ENCODE results near the gene UBE4B. TPM values are rescaled to one million over a fixed set of nuclear protein-coding genes. Genes with fewer than 3 reads are reported as not detected.
A peak's percentile ranks its signal among the peaks of the same experiment; 100 is the strongest.
"Not testable (repeated sequence)": the region's sequence is repeated elsewhere in the genome, so short reads cannot be mapped to it uniquely, and the experiment has no call there.

The UBE4B gene
- total RNA-seq, 1 donor from 2014 or later: 17.3 TPM

DNA sequence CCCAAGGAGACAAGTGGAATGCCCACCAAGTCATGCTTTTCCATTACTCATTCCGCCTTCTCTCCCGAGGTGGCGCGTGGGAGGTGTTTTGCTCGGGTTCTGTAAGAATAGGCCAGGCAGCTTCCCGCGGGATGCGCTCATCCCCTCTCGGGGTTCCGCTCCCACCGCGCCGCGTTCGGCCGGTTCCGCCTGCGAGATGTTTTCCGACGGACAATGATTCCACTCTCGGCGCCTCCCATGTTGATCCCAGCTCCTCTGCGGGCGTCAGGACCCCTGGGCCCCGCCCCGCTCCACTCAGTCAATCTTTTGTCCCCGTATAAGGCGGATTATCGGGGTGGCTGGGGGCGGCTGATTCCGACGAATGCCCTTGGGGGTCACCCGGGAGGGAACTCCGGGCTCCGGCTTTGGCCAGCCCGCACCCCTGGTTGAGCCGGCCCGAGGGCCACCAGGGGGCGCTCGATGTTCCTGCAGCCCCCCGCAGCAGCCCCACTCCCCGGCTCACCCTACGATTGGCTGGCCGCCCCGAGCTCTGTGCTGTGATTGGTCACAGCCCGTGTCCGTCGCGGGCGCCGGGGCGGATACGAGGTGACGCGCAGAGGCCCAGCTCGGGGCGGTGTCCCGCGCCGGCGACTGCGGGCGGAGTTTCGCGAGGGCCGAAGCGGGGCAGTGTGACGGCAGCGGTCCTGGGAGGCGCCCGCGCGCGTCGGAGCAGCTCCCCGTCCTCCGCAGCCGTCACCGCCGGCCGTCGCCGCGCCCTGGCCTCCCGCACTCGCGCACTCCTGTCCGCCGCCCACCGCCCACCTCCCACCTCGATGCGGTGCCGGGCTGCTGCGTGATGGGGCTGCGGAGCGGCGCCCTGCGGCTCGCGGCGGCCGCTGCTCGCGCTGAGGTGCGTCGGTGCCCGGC lies 177.4 kb downstream of the UBE4B start, which contains the start of gene KIF1B:
Gene KIF1B (plus strand): TSS at position 666 of the 906 bp plus-strand sequence. CDS start 21,759 bp downstream, outside the sequence.
- DNase-seq (ENCODE audit: low read depth, low spot score): peak; percentile 90

DNA sequence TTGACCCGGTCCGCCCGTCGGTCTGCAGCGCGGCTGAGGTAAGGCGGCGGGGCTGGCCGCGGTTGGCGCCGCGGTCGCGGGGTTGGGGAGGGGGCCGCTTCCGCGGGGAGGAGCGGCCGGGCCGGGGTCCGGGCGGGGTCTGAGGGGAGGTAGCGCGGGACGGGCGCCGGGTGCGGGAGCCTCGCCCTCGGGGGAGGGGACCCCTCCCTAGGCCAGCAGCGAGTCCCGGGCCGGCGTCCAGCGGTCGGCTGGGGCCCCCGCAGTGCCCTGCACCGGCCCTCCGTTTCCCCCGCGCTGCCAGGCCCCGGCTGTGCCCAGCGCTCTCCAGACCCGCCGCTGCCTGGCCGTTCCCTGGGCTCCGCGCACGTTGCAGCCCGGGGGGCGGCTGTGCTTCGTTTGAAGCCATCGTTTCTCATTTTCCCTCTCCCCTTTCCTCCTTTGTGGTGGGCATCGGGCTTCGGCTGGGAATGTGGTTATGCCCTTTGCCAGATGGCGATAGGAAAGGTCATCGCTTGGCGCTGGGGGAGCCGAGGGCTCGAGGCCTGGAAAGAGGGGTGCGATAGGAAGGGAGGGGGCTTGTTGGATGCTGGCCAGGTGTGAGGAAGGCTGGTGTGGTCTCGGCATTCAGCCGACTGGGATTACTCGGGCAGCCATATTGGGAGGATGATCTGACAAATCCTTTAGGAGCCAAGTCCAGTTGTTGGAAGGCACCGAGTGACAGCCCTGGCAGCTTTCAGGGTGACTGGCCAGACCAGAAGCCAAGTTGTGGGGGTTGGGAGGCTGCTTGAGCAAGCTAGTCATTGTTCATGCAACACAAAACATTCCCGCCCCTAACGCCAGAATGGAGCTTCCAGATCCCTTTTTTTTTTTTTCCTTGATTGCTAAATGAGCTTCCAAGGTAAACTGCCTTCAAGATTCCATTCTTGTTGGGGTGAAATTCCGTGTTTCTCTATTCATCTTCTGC lies 178.4 kb downstream of the UBE4B start:
- DNase-seq (ENCODE audit: low read depth, low spot score): peak; percentile 84

DNA sequence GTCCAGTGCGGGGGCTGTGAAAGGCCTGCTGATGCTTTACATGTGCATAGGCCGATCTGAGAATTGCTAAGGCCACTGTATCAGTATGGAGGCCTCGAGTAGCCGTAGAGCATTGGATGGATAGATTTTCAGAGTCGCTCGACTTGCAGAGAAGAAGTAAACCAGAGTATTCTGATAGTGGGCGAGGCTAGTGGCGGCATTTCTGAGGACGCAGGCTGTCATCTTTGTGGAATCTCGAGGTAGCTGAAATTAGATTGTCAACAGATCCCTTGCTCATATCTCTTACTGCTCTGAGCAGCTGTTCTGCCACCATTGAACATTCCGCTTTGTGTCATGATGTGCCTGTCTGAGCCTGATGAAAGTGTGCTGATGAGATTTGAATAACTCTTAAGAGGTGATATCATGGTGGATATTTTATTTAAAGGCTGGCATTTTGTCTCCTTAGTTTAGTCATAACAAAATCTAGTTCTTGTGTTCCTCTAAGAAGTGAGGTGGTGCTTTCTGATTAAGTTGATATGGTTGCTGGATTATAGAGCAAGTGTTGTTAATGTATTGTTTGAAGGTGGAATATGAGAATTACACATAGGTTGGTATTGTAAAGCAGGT lies 179.2 kb downstream of the UBE4B start:
- DNase-seq (ENCODE audit: low read depth, low spot score): no peak

DNA sequence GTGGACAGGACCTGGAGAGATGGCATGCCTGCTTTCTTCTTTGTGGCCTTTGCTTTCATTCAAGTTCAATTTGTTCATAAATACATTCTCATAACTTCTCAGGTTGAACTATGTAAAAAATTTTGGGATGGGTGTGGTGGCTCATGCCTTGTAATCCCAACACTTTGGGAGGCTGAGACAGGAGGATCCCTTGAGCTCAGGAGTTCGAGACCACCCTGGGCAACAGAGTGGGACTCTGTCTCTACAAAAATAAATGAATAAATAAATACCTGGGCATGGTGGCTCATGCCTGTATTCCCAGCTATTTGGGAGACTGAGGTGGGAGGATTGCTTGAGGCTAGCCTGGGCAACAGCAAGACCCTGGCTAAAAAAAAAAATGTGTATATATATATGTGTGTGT lies 179.7 kb downstream of the UBE4B start:
- DNase-seq (ENCODE audit: low read depth, low spot score): no peak

DNA sequence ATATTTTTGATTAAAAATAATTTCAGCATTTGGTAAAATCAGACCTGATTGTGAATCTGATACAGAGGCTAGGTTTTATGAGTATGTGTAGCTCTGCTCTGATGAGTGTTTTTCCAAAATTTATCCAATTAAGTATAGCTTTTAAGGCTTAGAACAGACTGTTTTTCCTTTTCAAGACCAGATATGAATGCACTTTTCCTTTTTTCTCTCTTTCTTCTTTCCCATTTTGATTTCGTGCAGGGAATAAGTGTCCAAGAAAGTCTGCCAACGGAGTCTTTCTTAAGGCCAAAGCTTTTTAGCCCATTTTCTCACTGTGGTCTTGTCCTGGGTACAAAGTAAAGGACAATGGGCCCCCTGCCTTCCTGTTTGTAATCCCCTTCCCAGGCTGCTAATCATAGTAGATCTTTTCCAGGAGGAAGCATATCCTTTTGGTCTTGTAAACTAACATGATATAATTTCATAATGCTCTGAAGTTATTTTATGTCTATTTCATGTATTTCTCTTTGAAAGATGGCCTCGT lies 180.5 kb downstream of the UBE4B start:
- DNase-seq (ENCODE audit: low read depth, low spot score): no peak

DNA sequence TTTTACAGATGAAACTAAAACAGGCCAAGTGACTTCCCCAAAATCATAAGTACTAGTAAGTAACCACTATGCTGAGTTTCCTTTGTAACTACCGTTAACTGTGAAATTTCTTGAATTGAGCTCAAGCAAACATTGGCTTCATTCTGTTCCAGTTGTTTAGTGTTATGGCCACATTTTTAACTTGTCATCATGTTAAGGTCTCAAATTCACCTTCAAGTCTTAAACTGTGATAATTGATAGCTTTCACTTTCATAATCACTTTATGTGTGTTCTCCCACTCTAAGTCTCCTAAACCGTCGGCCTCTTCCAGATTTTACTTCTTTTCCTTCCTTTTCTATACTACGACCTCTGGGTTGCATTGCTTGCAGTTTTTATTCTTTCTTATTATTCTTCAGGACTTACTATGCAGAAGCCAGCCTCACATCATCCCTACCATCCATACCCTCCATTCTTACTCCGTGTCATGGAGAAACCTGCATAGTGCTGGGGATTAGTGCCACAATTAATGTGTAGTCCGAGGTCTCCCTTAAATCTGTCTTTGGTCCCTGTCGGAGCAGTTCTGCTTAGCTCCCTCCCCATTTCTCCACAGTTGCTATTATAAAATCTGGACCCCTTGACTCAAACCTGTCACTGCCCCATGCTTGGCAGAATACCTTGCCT lies 183.5 kb downstream of the UBE4B start:
- DNase-seq (ENCODE audit: low read depth, low spot score): no peak

DNA sequence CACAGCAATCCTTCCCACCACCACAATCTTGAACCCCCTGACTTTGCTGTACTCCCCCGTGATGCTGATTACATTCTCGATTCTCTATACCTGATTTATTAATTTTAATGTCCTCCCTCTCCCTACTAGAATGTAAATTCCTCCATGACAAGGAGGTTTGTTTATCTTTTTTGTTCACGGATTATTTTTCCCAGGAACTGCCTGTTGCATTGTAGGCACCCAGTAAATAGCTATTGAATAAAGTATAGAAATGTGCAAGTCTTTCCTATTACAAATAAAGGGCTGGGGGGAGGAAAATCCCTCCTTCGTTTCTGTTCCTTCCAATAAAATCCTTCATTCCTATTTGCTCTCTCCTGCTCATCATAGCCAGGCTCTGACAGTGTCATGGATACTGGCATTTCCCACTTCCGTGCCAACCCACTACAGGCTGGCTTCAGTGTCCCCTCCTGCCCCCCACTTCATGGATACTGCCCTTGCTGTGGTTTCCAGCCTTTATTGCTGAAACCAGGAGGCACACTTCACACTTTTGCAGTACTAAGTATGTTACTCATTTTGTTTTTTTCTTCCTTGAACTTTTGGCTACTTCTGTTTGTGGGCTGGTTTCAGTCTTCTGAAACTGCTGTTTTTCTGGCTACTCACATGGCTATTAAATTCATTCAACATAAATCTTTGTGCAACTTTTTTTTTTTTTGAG lies 185.1 kb downstream of the UBE4B start:
- no peak for DNase-seq (ENCODE audit: low read depth, low spot score)

DNA sequence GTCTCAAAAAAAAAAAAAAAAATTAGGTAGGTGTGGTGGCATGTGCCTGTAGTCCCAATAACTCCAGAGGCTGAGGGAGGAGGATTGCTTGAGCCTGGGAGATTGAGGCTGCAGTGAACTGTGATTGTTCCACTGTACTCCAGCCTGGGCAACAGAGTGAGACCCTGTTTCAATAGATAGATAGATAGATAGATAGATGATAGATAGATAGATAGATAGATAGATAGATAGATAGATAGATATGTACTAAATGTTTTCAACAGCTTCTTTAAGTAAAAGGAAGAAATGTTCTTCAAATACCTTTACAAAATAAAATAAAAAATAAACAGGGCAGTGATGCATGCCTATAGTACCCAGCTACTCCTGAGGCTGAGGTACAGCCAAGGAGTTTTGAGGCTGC lies 187.4 kb downstream of the UBE4B start:
- DNase-seq (ENCODE audit: low read depth, low spot score): no peak

DNA sequence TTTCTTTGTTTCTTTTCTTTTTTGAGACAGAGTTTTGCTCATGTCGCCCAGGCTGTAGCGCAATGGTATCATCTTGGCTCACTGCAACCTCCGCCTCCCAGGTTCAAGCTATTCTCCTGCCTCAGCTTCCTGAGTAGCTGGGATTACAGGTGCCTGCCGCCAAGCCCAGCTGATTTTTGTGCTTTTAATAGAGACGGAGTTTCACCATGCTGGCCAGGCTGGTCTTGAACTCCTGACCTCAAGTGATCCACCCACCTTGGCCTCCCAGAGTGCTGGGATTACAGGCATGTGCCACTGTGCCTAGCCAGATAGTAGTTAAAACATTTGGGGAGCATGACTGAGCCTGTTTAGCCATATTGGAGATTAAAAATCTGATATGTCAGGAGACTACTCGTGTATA lies 187.9 kb downstream of the UBE4B start:
- not testable (repeated sequence) for DNase-seq (ENCODE audit: low read depth, low spot score)

DNA sequence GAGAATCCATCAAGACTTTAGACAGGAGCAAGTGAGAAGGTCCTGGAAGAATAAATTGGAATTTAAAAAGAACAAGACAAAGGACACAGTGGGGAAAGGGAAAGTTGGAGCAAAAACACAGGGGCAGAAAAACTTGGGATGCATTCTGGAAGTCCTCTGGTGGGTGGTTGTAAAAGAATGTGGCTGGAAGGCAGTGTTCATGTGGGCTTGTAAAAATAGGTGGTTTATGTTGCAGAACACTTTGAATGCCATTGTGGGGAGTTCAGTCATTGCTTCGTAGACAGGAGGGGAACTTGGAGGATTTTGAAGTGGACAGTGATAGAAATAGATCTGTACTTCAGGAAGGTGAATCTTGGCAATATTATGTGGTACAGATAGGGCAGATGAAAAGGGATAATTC lies 192.8 kb downstream of the UBE4B start:
- no peak for DNase-seq (ENCODE audit: low read depth, low spot score)

DNA sequence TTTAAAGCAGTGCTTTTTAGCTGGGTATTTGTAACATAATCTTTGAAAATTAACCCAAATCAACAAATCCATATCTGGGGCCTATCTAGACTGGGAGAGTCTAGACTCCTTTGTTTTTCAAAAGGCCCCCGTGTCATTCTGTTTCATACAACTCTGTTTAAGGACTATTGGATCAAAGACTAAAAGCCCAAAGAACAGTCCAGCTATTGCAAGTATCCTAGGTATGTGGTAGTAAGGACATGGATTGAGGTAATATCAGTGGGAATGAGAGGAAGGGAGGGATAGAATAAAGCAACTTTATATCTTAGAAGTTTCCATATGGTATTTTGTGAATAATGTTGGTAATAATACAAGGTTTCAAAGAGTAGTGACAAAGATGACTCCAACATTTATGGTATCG lies 195.8 kb downstream of the UBE4B start:
- no peak for DNase-seq (ENCODE audit: low read depth, low spot score)

DNA sequence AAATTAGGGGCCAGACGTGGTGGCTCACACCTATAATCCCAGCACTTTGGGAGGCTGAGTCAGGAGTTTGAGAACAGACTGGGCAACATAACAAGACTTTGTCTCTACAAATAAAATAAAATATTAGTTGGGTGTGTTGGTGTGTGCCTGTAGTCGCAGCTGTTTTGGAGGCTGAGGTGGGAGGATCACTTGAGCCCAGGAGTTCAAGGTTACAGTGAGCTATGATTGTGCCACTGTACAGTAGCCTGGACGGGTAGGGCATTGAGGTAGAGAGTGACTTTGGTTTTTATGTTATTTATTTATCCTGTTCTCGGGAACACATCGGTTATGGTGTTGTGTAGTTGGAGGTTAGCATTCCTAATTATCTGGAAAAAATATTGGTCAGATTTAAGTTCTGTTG lies 197.1 kb downstream of the UBE4B start:
- DNase-seq (ENCODE audit: low read depth, low spot score): no peak

Other genes starting within 250 kb of the UBE4B start
- 79.8 and 100 TPM in 2 replicates for gene CLSTN1, start 209.0 kb upstream of the UBE4B start, total RNA-seq
- gene CTNNBIP1, start 122.7 kb upstream of the UBE4B start, total RNA-seq: 32.4 and 48.7 TPM in 2 replicates
- 23.7 and 31.6 TPM in 2 replicates for gene LZIC, start 89.6 kb upstream of the UBE4B start, total RNA-seq
- 10.6 and 11.8 TPM in 2 replicates for gene NMNAT1, start 89.5 kb upstream of the UBE4B start, total RNA-seq
- gene RBP7, start 35.7 kb upstream of the UBE4B start, total RNA-seq: 0.26 TPM in 1 of 2 replicates, not detected in the other
- 28.0 and 37.8 TPM in 2 replicates for gene KIF1B, start 177.6 kb downstream of the UBE4B start, total RNA-seq

All from pulmonary artery endothelial cell (primary cell).